ENCODE data around the gene REELD1.

REELD1 gene

DNA sequence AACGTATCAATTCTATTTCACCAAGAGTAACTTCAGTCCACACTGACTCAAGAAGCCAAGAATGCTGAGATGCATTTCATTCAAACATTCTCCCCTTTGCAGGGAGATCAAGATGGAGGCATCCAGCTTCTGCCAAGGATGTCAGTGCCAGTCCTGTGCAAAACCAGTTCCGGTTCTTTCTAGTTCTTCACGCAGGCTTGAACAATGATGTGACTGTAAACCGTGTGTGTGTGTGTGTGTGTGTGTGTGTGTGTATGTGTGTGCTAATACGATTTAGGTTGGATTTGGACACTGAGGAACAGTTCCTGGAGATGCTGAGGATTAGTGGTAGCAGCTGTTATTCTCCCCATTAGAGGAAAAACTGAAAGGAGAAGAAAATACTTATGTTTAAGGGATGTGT lies at the start of gene REELD1:
Gene REELD1, plus strand, starts transcription at position 301 of the 400 bp plus-strand sequence. CDS start 2,415 bp downstream, outside the sequence.
- no peak for DNase-seq

- no peak for DNase-seq
Observed at GRCh38 chr4:146165221-146165620, 49.1 kb upstream of the REELD1 start.

- DNase-seq, result no peak
Observed at GRCh38 chr4:146165840-146166239, 48.5 kb upstream of the REELD1 start.

DNA sequence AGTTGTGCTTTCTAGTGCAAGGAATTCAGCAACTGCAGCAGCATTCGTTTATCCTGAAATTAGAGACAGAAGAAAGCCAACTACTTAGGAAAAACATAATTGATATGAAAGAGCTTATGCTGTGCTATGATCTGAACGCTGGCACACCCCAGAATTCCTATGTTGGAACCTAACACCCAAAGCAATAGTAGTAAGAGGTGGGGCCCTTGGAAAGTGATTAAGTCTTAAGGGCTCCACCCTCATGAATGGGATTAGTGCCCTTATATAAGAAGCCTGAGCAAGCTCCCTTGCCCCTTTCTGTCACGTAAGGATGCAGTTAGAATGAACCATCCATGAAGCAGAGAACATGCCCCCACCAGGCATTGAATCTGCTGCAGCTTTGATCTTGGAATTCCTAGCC lies 44.2 kb upstream of the REELD1 start:
- DNase-seq, result no peak

GRCh38 chr4:146175541-146176453 lies 38.5 kb upstream of the REELD1 start, which contains the start of gene LSM6:
Gene LSM6 (plus strand): TSS chr4:146175718. CDS start chr4:146182922, 7,204 bp downstream.
- peak; percentile 50 for DNase-seq

DNA sequence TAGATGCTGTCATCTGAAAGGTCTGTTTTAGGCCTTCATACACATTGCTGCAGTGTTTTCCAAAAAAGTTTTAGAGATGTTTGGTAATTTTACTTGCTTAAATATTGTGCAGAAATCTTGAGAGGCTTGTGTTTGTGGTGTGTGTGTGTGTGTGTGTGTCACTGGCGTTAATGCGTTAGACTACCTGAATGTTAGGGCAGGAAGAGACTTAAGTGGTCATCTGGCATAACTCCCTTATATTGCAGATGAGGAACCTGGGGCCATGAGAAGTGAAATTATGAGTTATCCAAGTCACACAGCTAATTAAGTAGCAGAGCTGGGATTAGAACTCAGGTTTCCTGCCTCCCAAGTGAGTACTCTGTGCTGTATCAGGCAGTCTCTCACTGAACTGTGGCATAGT lies 37.4 kb upstream of the REELD1 start:
- DNase-seq, result no peak

- DNase-seq, result no peak
Observed at GRCh38 chr4:146178126-146178525, 36.2 kb upstream of the REELD1 start.

GRCh38 chr4:146179784-146180370 lies 34.5 kb upstream of the REELD1 start:
- DNase-seq, result no peak

- DNase-seq, result no peak
Observed at GRCh38 chr4:146182443-146182842, 31.9 kb upstream of the REELD1 start.

DNA sequence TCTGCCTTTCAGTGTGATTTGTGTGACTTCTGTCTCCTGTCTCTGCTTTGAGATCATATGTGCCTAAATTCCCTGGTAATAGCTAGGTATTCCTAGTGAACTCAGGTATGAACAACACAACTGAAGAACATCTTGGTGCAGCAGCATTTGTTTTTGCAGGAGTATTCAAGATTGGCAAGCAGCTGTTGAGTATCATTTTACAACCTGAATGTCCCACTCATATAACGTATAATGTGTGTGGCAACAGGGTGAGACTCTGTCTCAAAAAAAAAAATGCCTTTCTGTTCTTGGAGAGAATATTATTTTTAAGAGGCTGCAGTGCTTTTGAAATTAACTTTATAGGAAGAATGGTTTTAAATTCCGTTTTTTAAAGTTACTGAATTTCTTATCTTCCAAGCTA lies 31.1 kb upstream of the REELD1 start:
- DNase-seq, result no peak

DNA sequence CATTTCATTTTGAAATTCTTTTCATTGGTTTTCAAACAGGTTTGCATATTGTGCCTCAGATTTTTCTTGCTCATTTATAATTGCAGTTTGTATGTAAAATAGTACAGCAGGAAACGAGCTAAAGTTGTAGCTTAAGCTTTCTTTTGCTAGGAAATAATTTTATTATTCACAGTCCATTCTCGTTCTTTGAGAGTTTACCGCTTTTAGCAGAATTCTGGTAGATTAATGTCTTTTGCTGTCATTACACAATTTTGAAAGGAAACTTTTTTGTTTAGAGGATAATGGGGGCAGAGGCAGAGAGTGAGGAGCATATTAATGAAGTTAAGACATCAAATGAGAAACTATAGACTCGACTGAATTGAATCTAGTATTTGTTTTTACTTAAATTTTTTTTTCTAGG lies 28.3 kb upstream of the REELD1 start:
- no peak for DNase-seq

GRCh38 chr4:146186596-146186995 lies 27.7 kb upstream of the REELD1 start:
- DNase-seq, result no peak

GRCh38 chr4:146190456-146190855 lies 23.9 kb upstream of the REELD1 start:
- no peak for DNase-seq

DNA sequence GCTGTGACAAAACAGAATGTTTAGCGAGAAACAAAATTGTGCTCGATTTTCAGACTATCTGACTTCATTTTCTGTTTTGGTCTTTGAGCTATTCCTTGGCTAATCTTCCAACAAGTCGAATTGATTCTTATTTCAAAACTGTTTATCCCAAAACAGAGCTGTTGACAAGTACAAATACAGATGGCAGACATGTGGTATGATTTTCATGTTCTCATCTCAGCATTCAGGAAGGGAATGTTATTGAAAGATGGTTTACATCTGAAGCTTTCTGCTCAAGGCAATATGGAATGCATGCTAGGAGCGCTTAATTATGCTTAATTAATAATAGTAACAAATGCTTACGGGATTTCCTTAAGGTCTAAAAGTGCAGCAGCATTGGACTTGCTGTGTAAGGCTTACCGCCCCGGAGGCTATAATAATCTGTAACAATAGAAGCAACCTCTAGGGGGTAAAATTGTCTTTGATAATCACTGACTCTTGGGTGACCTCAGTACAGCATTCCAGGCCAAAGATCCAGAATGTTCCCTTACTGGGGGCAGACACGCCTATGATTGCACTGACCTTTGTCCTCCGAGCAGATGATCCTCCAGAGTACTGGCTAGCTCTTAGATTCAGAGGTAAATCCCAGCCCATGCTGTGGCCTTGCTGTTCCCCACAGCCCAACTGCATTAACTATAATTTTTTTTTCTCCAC lies 22.4 kb upstream of the REELD1 start:
- no peak for DNase-seq

DNA sequence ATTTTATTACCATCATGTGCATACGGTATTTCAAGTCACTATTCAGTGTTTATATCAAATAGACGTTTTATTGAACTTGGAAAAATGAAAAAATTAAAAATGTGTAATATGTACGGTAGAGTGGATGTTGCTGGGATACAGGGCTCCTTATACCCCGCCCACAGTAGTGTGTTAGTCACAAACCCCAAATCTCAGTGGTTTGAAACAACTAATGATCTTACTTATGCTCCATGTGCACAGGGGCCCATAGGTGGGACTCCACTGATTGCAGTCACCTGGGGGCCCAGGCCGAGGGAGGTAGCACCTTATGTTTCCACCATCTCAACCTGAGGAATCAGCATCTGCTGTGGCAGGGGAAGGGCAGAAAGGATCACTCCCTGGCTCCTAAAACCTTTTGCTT lies 20.7 kb upstream of the REELD1 start:
- no peak for DNase-seq

GRCh38 chr4:146194212-146194611 lies 20.1 kb upstream of the REELD1 start:
- no peak for DNase-seq

GRCh38 chr4:146202665-146203064 lies 11.7 kb upstream of the REELD1 start:
- DNase-seq, result no peak

DNA sequence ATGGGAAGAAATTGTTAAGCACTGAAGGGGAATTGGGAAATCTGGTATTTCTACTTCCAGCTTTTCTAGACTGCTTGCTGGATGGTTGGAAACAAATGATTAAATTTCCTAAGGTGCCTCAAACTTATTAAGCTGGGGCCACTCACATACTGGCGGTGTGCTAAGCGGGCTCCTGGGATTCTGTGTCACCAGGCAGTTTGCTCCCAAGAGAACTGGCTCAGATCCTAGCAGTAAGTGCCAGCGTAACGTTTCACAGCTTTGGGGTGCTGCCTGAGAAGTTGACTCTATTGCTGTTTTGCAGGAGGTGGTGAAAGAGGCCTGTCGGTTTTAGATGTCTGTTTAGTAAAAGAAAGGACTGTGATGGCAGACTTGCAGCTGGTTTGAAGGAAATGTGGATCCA lies 6.9 kb upstream of the REELD1 start:
- no peak for DNase-seq

GRCh38 chr4:146210890-146211289 lies 3.4 kb upstream of the REELD1 start:
- DNase-seq, result no peak

GRCh38 chr4:146211440-146211839 lies 2.9 kb upstream of the REELD1 start:
- DNase-seq, result no peak

GRCh38 chr4:146212781-146213180 lies 1.6 kb upstream of the REELD1 start:
- no peak for DNase-seq

GRCh38 chr4:146222313-146222712 lies 8.0 kb downstream of the REELD1 start:
- no peak for DNase-seq

GRCh38 chr4:146224326-146224966 lies 10.1 kb downstream of the REELD1 start:
- no peak for DNase-seq

Data from NCI-H510A (cell line).